ENCODE measurements around the gene ATP11A.
"Not testable (repeated sequence)": the region's sequence is repeated elsewhere in the genome, so short reads cannot be mapped to it uniquely, and the experiment has no call there.

The ATP11A gene

GRCh38 chr13:112795277-112795676, 105.4 kb downstream of the ATP11A start:
- no peak for DNase-seq (ENCODE audit: low spot score)

GRCh38 chr13:112796190-112796915, 106.5 kb downstream of the ATP11A start:
- no peak for DNase-seq (ENCODE audit: low spot score)

- no peak for DNase-seq (ENCODE audit: low spot score)
Observed at GRCh38 chr13:112799394-112799793, 109.6 kb downstream of the ATP11A start.

GRCh38 chr13:112800057-112800456, 110.2 kb downstream of the ATP11A start:
- DNase-seq (ENCODE audit: low spot score) = no peak

- DNase-seq (ENCODE audit: low spot score) = not testable (repeated sequence)
Observed at GRCh38 chr13:112800807-112801206, 111.0 kb downstream of the ATP11A start.

GRCh38 chr13:112802802-112803195, 113.0 kb downstream of the ATP11A start:
- no peak for DNase-seq (ENCODE audit: low spot score)

GRCh38 chr13:112803422-112803821, 113.6 kb downstream of the ATP11A start:
- no peak for DNase-seq (ENCODE audit: low spot score)

- no peak for DNase-seq (ENCODE audit: low spot score)
Observed at GRCh38 chr13:112804374-112804773, 114.5 kb downstream of the ATP11A start.

- no peak for DNase-seq (ENCODE audit: low spot score)
Observed at GRCh38 chr13:112806739-112807652, 117.2 kb downstream of the ATP11A start.

- DNase-seq (ENCODE audit: low spot score) = no peak
Observed at GRCh38 chr13:112807653-112808376, 118.0 kb downstream of the ATP11A start.

- no peak for DNase-seq (ENCODE audit: low spot score)
Observed at GRCh38 chr13:112808377-112809140, 118.7 kb downstream of the ATP11A start.

GRCh38 chr13:112809332-112810315, 119.8 kb downstream of the ATP11A start:
- DNase-seq (ENCODE audit: low spot score) = no peak

GRCh38 chr13:112810608-112811007, 120.8 kb downstream of the ATP11A start:
- DNase-seq (ENCODE audit: low spot score) = no peak

- DNase-seq (ENCODE audit: low spot score) = no peak
Observed at GRCh38 chr13:112812306-112813055, 122.6 kb downstream of the ATP11A start.

GRCh38 chr13:112813552-112813951, 123.7 kb downstream of the ATP11A start:
- no peak for DNase-seq (ENCODE audit: low spot score)

GRCh38 chr13:112814905-112815585, 125.2 kb downstream of the ATP11A start:
- no peak for DNase-seq (ENCODE audit: low spot score)

- DNase-seq (ENCODE audit: low spot score) = no peak
Observed at GRCh38 chr13:112815871-112816270, 126.0 kb downstream of the ATP11A start.

- no peak for DNase-seq (ENCODE audit: low spot score)
Observed at GRCh38 chr13:112818040-112818697, 128.3 kb downstream of the ATP11A start.

- DNase-seq (ENCODE audit: low spot score) = no peak
Observed at GRCh38 chr13:112818698-112819045, 128.8 kb downstream of the ATP11A start.
